Tibial nerve (tissue), 3 donors: ENCODE measurements around the gene SELENBP1.

Experiments used
- CTCF ChIP-seq, 5 experiments: fragments of 200-600 bp in 3 of 5; fragments of 450-650 bp in 2 of 5; sonication (generic) in 3 of 5; IDR thresholded peaks; one replicate each; pipeline ENCODE4 v1.5.1; 2016 to 2019; ENCODE audit warnings: antibody characterized with exemption in 5 of 5, mild to moderate bottlenecking in 3 of 5, moderate library complexity in 2 of 5
- POLR2A ChIP-seq, 2 donors: fragments of 450-650 bp; IDR thresholded peaks; one replicate each; pipeline ENCODE4 v1.6.1; 2017; ENCODE audit warnings: antibody characterized with exemption in 2 of 2, mild to moderate bottlenecking in 2 of 2, moderate library complexity in 2 of 2

DNA sequence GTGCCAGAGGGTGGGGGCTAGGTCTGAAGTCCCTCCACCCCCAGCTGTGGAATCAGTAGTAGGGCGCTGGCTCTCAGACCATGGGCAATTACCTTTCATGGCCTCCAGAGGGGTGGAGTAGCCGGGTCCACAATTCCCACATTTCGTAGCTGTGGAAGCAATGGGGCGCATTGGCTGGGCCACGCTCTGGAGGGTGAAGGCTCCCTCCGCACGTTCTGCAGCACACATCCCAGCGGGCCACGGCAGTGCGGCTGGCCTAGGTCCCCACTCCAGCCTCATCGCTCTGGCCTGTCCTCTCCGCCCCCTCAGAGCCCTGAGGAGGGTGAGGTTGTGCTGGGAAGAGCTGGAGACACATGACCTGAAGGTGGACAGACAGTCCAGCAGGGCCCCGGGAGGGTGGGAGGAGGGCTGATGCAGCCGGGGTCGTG, 2.9 kb downstream of the SELENBP1 start:
- no peak for TF ChIP-seq CTCF (IDR thresholded peaks at IDR 0.05)
- no peak for TF ChIP-seq POLR2A (IDR thresholded peaks at IDR 0.05)
